Activated T-cell treated with anti-CD3 and anti-CD28 coated beads, Interleukin-2, amount 50 U/mL, for 1 hour (primary cell): ENCODE measurements around the gene HPN.

Experiments
- DNase-seq: peaks from one replicate; pipeline ENCODE4 v3.0.0-alpha.2; 2020

The HPN gene

GRCh38 chr19:35108730-35109129, 67.2 kb downstream of the HPN start:
- DNase-seq = no peak

DNA sequence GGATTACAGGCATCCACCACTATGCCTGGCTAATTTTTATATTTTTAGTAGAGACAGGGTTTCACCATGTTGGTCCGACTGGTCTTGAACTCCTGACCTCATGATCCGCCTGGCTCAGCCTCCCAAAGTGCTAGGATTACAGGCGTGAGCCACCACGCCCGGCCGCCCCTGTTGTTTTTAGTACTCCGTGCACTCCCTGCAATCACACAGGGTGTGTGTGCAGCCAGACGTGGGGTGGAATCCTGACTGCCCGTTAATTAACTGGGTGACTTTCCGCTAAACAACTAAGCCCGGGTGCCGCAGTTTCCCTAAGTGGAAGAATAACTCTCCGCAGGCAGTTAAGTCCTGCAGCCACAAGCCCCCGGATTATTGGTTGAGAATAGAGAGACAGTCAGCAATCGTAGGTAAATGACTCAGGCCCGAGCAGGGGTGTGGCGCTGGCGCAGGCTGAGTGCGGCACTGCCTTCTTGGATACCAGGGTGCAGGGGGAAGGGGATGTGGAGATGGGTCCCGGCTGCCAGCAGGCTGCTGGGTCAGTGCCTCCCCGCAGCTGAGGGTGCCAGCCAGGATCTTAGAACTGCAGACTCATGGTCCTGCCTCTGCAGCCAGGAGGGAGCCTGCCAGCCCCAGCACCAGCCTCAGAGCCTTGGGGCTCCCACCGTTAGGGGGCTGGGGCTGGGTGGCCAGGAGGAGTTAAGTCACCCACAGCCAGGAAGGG, 68.0 kb downstream of the HPN start:
- no peak for DNase-seq

DNA sequence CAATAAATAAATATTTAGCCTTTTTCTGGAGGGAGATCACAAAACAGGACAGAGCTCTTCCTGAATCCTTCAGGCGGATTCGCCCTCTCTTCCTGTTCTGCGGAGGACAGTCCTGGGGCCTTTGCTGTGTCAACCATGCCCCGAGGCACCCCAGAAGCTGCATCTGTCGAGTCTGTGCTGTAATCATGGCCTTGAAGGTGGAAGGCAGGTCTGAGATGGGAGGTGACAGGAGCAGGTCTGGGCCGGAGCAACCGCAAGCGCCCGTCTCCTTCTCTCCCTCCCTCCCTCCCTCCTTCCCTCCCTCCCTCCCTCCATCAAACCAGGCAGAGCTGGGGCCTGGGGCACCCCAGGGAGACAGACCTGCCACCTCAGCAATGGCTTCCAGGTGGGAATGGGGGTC, 69.5 kb downstream of the HPN start:
- DNase-seq = no peak

DNA sequence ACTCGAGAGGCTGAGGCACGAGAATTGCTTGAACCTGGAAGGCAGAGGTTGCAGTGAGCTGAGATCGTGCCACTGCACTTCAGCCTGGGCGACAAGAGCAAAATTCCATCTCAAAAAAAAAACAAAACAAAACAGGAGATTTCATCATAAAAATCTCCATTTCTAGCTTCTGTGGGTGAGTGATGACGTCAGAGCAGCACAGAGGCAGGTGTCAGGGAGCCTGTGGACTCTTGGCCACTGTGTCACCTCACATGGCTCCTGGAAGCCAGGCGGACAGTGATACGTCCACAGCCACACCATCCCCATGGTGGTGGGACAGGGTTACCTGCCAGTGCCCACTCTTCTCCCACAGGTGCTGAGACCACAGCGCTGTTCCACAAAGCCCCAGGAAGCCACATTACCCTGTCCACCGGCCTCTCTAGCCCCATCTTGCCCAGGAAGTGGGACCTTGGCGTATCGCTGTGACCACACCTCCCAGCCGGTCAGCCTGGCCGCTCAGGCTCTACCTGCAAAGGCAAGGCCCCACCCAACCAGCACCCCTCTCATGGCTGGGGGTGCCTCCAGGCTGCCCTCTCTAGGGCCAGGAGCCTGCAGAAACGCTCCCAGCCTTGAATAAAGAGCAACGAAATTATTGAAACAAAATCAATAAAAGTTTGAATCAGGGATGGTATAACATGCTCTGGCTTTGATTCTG, 71.6 kb downstream of the HPN start:
- DNase-seq = no peak

GRCh38 chr19:35114353-35115176, 73.0 kb downstream of the HPN start:
- DNase-seq = peak; percentile 78

DNA sequence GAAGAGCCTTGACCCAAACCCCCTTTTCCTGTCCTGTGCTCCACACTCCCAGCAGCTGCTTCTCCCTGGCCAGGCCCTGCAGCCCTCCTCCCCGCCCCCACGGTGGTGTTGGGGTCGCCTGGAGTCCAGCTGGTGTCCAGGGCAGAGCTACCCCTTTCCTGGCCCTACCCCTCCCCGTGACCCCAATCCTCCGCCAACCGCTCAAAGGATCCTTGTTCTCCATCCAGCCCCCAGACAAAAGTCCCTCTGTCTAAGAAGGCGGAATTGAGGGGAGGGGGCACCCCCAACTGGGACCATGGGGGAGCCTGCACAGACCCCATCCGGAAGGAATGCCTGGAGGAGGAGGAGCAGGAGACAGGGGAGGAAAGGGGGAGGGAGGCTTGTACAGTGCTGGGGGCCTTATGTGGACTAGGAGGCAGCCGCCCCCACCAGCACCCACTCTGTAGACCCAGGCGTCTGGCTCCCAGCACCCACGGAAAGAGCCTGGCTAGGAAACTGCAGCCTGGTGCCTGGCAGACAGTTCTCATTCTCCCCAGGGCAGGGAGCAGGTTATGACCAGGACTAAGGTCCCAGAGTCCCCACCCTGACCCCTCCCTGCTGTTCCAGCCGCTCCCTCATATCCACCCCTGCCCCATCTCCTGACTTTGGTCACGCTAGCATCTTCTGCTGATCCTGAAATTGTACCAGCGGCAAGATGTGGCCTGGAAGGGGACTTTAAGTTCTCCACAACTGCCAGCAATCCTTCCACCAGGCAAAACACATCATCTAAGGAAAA, 73.8 kb downstream of the HPN start, which contains the start of gene FXYD3:
Gene FXYD3 (plus strand): TSS at position 647 of the 775 bp plus-strand sequence. CDS start 3,554 bp downstream, outside the sequence.
- DNase-seq = no peak
